HEK293 (cell line): ENCODE measurements around the gene FAM234A.

Experiments
- CTCF ChIA-PET: fragments of 350-600 bp; formaldehyde crosslinking; extraction: SDS; loops from one replicate; lab custom pipeline; 2021; ENCODE audit warnings: antibody characterized with exemption; lab: Yijun Ruan, JAX
- POLR2A ChIA-PET: fragments of 300-600 bp; formaldehyde crosslinking; extraction: SDS; loops from one replicate; lab custom pipeline; 2020; ENCODE audit warnings: antibody characterized with exemption, inconsistent platforms; lab: Yijun Ruan, JAX
- H3K27ac ChIP-seq: fragments of 200-500 bp; sonication (Bioruptor generic); 2 replicates; pipeline ENCODE4 v1.5.1; 2014; ENCODE audit warnings: low read depth, low read length, control low read depth, inconsistent platforms; ENCODE audit errors: extremely low read depth
- H3K36me3 ChIP-seq, 2 experiments: fragments of 200-500 bp in 1 of 2; sonication (Bioruptor generic) in 1 of 2; 1 replicate in 1 of 2; 2 replicates in 1 of 2; pipeline ENCODE4 v1.5.1; 2014 to 2017; ENCODE audit warnings: inconsistent platforms in 2 of 2, low read length in 2 of 2; ENCODE audit not compliant: control insufficient read depth in 2 of 2, insufficient read depth in 1 of 2
- H3K4me1 ChIP-seq: fragments of 200-500 bp; sonication (Bioruptor generic); 2 replicates; pipeline ENCODE4 v1.5.1; 2014; ENCODE audit warnings: mild to moderate bottlenecking, low read length, inconsistent platforms; ENCODE audit not compliant: control insufficient read depth, insufficient read depth
- H3K4me3 ChIP-seq: 2 replicates; pipeline ENCODE4 v1.5.1; 2011; ENCODE audit warnings: low read depth, mild to moderate bottlenecking, control low read depth, low read length, moderate library complexity
- H3K9me3 ChIP-seq: fragments of 200-500 bp; sonication (Bioruptor generic); 2 replicates; pipeline ENCODE4 v1.5.1; 2014; ENCODE audit warnings: low read depth, low read length, inconsistent platforms; ENCODE audit not compliant: control insufficient read depth, insufficient read depth
- GLIS1 ChIP-seq: fragments of 450-650 bp; formaldehyde crosslinking; IDR thresholded peaks from 2 replicates; pipeline ENCODE4 v1.5.1; 2016; ENCODE audit warnings: missing biosample characterization, missing genetic modification characterization
- GLIS2 ChIP-seq: fragments of 450-650 bp; formaldehyde crosslinking; IDR thresholded peaks from 2 replicates; pipeline ENCODE4 v1.5.1; 2016; ENCODE audit warnings: missing biosample characterization, missing genetic modification characterization
- KLF1 ChIP-seq: fragments of 450-650 bp; formaldehyde crosslinking; IDR thresholded peaks from 2 replicates; pipeline ENCODE4 v1.5.1; 2016; ENCODE audit warnings: missing biosample characterization, missing genetic modification characterization
- KLF7 ChIP-seq: fragments of 450-650 bp; formaldehyde crosslinking; IDR thresholded peaks from 2 replicates; pipeline ENCODE4 v1.5.1; 2016; ENCODE audit warnings: missing biosample characterization, missing genetic modification characterization, borderline replicate concordance
- MEIS1 ChIP-seq: sonication (generic); formaldehyde crosslinking; IDR thresholded peaks from 2 replicates; pipeline ENCODE4 v1.8.1; 2022; ENCODE audit warnings: missing genetic modification reagents, mild to moderate bottlenecking, borderline replicate concordance
- OSR2 ChIP-seq: fragments of 450-650 bp; formaldehyde crosslinking; IDR thresholded peaks from 2 replicates; pipeline ENCODE4 v1.5.1; 2016; ENCODE audit warnings: missing biosample characterization, missing genetic modification characterization
- ZFP41 ChIP-seq: fragments of 450-650 bp; formaldehyde crosslinking; IDR thresholded peaks from 2 replicates; pipeline ENCODE4 v1.5.1; 2016; ENCODE audit warnings: missing biosample characterization, missing genetic modification characterization, borderline replicate concordance
- ZIC2 ChIP-seq: fragments of 450-650 bp; formaldehyde crosslinking; IDR thresholded peaks from 2 replicates; pipeline ENCODE4 v1.5.1; 2016; ENCODE audit warnings: missing biosample characterization, missing genetic modification characterization
- ZNF473 ChIP-seq: fragments of 450-650 bp; formaldehyde crosslinking; IDR thresholded peaks from 2 replicates; pipeline ENCODE4 v1.5.1; 2017; ENCODE audit warnings: missing biosample characterization, missing genetic modification characterization
- ZNF544 ChIP-seq: fragments of 450-650 bp; formaldehyde crosslinking; IDR thresholded peaks from 2 replicates; pipeline ENCODE4 v1.5.0; 2017; ENCODE audit warnings: missing biosample characterization, missing genetic modification characterization
- ZNF600 ChIP-seq: fragments of 450-650 bp; formaldehyde crosslinking; IDR thresholded peaks from 2 replicates; pipeline ENCODE4 v1.5.1; 2016; ENCODE audit warnings: missing biosample characterization, missing genetic modification characterization
- ZNF621 ChIP-seq: fragments of 450-650 bp; formaldehyde crosslinking; IDR thresholded peaks from 2 replicates; pipeline ENCODE4 v1.5.1; 2017; ENCODE audit warnings: missing biosample characterization, missing genetic modification characterization
- ZNF624 ChIP-seq: fragments of 450-650 bp; formaldehyde crosslinking; IDR thresholded peaks from 2 replicates; pipeline ENCODE4 v1.5.1; 2017; ENCODE audit warnings: missing biosample characterization, missing genetic modification characterization
- TF ChIP-seq, protein P1 (sequence below): fragments of 450-650 bp; formaldehyde crosslinking; IDR thresholded peaks from 2 replicates; pipeline ENCODE4; 2016; ENCODE audit warnings: missing biosample characterization, missing genetic modification characterization
- TF ChIP-seq, protein P2 (sequence below): sonication (generic); formaldehyde crosslinking; IDR thresholded peaks from 2 replicates; pipeline ENCODE4 v1.8.1; 2022; ENCODE audit warnings: mild to moderate bottlenecking, moderate library complexity, missing genetic modification reagents
- TF ChIP-seq, protein P3 (sequence below): fragments of 450-650 bp; formaldehyde crosslinking; IDR thresholded peaks from 2 replicates; pipeline ENCODE4 v1.5.1; 2016; ENCODE audit warnings: missing biosample characterization, missing genetic modification characterization
- TF ChIP-seq, protein P4 (sequence below): fragments of 450-650 bp; formaldehyde crosslinking; IDR thresholded peaks from 2 replicates; pipeline ENCODE4 v1.5.1; 2016; ENCODE audit warnings: missing biosample characterization, missing genetic modification characterization
- TF ChIP-seq, protein P5 (sequence below): fragments of 450-650 bp; formaldehyde crosslinking; IDR thresholded peaks from 2 replicates; pipeline ENCODE4 v1.5.0; 2017; ENCODE audit warnings: missing biosample characterization, missing genetic modification characterization, borderline replicate concordance
- TF ChIP-seq, protein P6 (sequence below): fragments of 450-650 bp; formaldehyde crosslinking; IDR thresholded peaks from 2 replicates; pipeline ENCODE4 v1.5.1; 2016; ENCODE audit warnings: missing biosample characterization, missing genetic modification characterization
- TF ChIP-seq, protein P7 (sequence below): fragments of 450-650 bp; formaldehyde crosslinking; IDR thresholded peaks from 2 replicates; pipeline ENCODE4 v1.5.1; 2016; ENCODE audit warnings: missing biosample characterization, missing genetic modification characterization

FAM234A gene

DNA sequence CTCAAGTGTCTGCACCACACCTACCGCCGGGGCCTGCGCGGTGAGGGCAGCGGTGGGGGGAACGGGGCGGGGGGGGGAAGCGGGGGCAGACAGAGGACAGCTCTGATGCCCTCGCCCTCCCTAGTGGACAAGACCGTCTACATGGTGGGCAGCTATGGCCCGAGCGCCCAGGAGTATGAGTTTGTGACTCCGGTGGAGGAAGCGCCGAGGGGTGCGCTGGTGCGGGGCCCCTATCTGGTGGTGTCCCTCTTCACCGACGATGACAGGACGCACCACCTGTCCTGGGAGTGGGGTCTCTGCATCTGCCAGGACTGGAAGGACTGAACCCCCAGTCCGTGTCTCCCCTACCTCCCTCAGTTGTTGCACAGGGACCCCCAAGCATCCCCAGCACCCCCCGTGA is 47.9 kb downstream of the FAM234A start:
- TF ChIP-seq, protein P1, sequence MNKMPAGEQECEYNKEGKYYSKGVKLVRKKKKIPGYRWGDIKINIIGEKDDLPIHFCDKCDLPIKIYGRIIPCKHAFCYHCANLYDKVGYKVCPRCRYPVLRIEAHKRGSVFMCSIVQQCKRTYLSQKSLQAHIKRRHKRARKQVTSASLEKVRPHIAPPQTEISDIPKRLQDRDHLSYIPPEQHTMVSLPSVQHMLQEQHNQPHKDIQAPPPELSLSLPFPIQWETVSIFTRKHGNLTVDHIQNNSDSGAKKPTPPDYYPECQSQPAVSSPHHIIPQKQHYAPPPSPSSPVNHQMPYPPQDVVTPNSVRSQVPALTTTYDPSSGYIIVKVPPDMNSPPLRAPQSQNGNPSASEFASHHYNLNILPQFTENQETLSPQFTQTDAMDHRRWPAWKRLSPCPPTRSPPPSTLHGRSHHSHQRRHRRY: no peak
- TF ChIP-seq GLIS2 (tag by site-specific recombination): peak; percentile 16; the same call in 1 of the 2 replicates
- Histone ChIP-seq H3K9me3 (no peaks in the 10 kb centered on the region), H3K27ac (no peak overlapping the region), H3K36me3 (peaks cover 0 to 19% of the 10 kb centered on the region in 2 experiments; a peak in 1 of 3 replicates), H3K4me1 (no peaks in the 10 kb centered on the region), H3K4me3 (no peak overlapping the region)
- CTCF ChIA-PET: no interaction called here
- POLR2A ChIA-PET: no interaction called here

DNA sequence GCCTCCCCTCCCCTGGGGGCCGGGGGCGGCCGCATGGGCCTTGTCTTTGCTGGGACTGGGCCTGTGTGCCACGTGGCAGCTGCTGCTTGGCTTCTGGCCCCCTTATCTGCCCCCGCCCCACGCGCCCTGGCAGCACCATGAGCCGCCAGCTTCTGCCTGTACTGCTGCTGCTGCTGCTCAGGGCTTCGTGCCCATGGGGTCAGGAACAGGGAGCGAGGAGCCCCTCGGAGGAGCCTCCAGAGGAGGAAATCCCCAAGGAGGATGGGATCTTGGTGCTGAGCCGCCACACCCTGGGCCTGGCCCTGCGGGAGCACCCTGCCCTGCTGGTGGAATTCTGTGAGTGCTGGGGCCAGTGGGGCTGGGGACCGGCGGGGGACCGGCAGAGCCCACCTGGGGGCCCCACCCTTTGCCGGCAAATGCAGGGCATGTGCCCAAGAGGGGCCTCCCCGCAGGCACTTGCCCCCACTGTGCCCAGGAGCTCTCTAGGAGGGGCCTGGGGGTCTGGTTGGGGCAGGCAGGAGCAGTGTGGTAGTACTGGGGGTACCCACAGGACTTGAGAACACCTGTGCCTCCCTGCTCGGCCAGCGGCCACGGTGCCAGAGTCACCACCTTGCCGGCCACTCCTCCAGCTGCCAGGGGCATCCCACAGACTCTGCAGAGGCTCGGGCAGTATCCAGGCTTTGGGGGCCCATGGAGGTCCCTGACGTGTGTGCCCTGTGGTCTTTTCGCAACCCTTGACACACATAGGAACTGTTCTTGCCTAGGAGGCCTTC is 48.6 kb downstream of the FAM234A start, which contains the start of gene PDIA2:
Gene PDIA2, plus strand, starts transcription at position 132 of the 773 bp plus-strand sequence. Its CDS starts 6 bp downstream, at position 138.
- Histone ChIP-seq H3K27ac (no peak within 1 kb of the TSS), H3K4me1 (no peaks in the 10 kb centered on the region), H3K4me3 (no peak within 1 kb of the TSS), H3K36me3 (peaks cover 0 to 25% of the 10 kb centered on the region in 2 experiments; a peak in 1 of 3 replicates), H3K9me3 (no peaks in the 10 kb centered on the region)
- CTCF ChIA-PET: interaction anchor here (0.8 kb wide), 1 partner anchor 10 kb away, joined by 3 read pairs; no protein-coding TSS in a partner anchor
- POLR2A ChIA-PET: no interaction called here
- TF ChIP-seq MEIS1 (CRISPR knock-in tag): no peak
- TF ChIP-seq KLF1 (tag by site-specific recombination): peak; percentile 23; the same call in 1 of the 2 replicates
- TF ChIP-seq, protein P2, sequence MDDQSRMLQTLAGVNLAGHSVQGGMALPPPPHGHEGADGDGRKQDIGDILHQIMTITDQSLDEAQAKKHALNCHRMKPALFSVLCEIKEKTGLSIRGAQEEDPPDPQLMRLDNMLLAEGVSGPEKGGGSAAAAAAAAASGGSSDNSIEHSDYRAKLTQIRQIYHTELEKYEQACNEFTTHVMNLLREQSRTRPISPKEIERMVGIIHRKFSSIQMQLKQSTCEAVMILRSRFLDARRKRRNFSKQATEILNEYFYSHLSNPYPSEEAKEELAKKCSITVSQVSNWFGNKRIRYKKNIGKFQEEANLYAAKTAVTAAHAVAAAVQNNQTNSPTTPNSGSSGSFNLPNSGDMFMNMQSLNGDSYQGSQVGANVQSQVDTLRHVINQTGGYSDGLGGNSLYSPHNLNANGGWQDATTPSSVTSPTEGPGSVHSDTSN: no peak
- TF ChIP-seq ZNF544 (tag by site-specific recombination): no peak
- TF ChIP-seq, protein P3, sequence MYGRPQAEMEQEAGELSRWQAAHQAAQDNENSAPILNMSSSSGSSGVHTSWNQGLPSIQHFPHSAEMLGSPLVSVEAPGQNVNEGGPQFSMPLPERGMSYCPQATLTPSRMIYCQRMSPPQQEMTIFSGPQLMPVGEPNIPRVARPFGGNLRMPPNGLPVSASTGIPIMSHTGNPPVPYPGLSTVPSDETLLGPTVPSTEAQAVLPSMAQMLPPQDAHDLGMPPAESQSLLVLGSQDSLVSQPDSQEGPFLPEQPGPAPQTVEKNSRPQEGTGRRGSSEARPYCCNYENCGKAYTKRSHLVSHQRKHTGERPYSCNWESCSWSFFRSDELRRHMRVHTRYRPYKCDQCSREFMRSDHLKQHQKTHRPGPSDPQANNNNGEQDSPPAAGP: no peak
- TF ChIP-seq GLIS1 (tag by site-specific recombination): no peak
- TF ChIP-seq, protein P4, sequence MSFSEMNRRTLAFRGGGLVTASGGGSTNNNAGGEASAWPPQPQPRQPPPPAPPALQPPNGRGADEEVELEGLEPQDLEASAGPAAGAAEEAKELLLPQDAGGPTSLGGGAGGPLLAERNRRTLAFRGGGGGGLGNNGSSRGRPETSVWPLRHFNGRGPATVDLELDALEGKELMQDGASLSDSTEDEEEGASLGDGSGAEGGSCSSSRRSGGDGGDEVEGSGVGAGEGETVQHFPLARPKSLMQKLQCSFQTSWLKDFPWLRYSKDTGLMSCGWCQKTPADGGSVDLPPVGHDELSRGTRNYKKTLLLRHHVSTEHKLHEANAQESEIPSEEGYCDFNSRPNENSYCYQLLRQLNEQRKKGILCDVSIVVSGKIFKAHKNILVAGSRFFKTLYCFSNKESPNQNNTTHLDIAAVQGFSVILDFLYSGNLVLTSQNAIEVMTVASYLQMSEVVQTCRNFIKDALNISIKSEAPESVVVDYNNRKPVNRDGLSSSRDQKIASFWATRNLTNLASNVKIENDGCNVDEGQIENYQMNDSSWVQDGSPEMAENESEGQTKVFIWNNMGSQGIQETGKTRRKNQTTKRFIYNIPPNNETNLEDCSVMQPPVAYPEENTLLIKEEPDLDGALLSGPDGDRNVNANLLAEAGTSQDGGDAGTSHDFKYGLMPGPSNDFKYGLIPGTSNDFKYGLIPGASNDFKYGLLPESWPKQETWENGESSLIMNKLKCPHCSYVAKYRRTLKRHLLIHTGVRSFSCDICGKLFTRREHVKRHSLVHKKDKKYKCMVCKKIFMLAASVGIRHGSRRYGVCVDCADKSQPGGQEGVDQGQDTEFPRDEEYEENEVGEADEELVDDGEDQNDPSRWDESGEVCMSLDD: no peak
- TF ChIP-seq, protein P5, sequence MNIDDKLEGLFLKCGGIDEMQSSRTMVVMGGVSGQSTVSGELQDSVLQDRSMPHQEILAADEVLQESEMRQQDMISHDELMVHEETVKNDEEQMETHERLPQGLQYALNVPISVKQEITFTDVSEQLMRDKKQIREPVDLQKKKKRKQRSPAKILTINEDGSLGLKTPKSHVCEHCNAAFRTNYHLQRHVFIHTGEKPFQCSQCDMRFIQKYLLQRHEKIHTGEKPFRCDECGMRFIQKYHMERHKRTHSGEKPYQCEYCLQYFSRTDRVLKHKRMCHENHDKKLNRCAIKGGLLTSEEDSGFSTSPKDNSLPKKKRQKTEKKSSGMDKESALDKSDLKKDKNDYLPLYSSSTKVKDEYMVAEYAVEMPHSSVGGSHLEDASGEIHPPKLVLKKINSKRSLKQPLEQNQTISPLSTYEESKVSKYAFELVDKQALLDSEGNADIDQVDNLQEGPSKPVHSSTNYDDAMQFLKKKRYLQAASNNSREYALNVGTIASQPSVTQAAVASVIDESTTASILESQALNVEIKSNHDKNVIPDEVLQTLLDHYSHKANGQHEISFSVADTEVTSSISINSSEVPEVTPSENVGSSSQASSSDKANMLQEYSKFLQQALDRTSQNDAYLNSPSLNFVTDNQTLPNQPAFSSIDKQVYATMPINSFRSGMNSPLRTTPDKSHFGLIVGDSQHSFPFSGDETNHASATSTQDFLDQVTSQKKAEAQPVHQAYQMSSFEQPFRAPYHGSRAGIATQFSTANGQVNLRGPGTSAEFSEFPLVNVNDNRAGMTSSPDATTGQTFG (tag by site-specific recombination): no peak
- TF ChIP-seq ZIC2 (tag by site-specific recombination): peak; percentile 82
- TF ChIP-seq, protein P6, sequence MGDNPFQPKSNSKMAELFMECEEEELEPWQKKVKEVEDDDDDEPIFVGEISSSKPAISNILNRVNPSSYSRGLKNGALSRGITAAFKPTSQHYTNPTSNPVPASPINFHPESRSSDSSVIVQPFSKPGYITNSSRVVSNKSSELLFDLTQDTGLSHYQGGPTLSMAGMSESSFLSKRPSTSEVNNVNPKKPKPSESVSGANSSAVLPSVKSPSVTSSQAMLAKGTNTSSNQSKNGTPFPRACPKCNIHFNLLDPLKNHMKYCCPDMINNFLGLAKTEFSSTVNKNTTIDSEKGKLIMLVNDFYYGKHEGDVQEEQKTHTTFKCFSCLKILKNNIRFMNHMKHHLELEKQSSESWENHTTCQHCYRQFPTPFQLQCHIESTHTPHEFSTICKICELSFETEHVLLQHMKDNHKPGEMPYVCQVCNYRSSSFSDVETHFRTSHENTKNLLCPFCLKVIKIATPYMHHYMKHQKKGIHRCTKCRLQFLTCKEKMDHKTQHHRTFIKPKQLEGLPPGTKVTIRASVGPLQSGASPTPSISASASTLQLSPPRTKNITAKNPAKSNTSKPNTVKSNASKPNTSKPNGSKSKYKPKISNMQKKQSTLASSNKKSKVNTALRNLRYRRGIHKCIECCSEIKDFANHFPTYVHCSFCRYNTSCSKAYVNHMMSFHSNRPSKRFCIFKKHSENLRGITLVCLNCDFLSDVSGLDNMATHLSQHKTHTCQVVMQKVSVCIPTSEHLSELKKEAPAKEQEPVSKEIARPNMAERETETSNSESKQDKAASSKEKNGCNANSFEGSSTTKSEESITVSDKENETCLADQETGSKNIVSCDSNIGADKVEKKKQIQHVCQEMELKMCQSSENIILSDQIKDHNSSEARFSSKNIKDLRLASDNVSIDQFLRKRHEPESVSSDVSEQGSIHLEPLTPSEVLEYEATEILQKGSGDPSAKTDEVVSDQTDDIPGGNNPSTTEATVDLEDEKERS (tag by site-specific recombination): no peak
- TF ChIP-seq KLF7 (tag by site-specific recombination): no peak
- no peak for TF ChIP-seq ZNF621
- TF ChIP-seq, protein P7, sequence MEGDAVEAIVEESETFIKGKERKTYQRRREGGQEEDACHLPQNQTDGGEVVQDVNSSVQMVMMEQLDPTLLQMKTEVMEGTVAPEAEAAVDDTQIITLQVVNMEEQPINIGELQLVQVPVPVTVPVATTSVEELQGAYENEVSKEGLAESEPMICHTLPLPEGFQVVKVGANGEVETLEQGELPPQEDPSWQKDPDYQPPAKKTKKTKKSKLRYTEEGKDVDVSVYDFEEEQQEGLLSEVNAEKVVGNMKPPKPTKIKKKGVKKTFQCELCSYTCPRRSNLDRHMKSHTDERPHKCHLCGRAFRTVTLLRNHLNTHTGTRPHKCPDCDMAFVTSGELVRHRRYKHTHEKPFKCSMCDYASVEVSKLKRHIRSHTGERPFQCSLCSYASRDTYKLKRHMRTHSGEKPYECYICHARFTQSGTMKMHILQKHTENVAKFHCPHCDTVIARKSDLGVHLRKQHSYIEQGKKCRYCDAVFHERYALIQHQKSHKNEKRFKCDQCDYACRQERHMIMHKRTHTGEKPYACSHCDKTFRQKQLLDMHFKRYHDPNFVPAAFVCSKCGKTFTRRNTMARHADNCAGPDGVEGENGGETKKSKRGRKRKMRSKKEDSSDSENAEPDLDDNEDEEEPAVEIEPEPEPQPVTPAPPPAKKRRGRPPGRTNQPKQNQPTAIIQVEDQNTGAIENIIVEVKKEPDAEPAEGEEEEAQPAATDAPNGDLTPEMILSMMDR: no peak
- no peak for TF ChIP-seq ZNF600
- no peak for TF ChIP-seq ZFP41 (tag by site-specific recombination)
- peak; percentile 25; the same call in 1 of the 2 replicates for TF ChIP-seq OSR2
- no peak for TF ChIP-seq ZNF473 (tag by site-specific recombination)
- no peak for TF ChIP-seq ZNF624 (tag by site-specific recombination)
